Measurements from ENCODE around the gene MARCKS.

GRCh38 chr6:113818578-113818977, 38.6 kb upstream of the MARCKS start:
- TF ChIP-seq ZNF460 (CRISPR knock-in tag; IDR thresholded peaks at IDR 0.05; ENCODE audit: borderline replicate concordance), result no peak
- TF ChIP-seq PCBP1 (IDR thresholded peaks at IDR 0.05; ENCODE audit: borderline replicate concordance, low read depth, low read length), result no peak
- TF ChIP-seq ZKSCAN8 (CRISPR knock-in tag; IDR thresholded peaks at IDR 0.05; ENCODE audit: borderline replicate concordance), result no peak
